HG03378 (cell line): ENCODE measurements around the gene RAB13.

Experiments used
- ATAC-seq: cut with Tn5 transposase; IDR thresholded peaks from one replicate; pipeline ENCODE4 v1.9.1; 2021; ENCODE audit warnings: mild to moderate bottlenecking, moderate library complexity; ENCODE audit not compliant: unreplicated experiment

RAB13 gene

GRCh38 chr1:153934746-153935145, 51.4 kb downstream of the RAB13 start:
- no peak for ATAC-seq

GRCh38 chr1:153933955-153934354, 52.2 kb downstream of the RAB13 start:
- no peak for ATAC-seq

DNA sequence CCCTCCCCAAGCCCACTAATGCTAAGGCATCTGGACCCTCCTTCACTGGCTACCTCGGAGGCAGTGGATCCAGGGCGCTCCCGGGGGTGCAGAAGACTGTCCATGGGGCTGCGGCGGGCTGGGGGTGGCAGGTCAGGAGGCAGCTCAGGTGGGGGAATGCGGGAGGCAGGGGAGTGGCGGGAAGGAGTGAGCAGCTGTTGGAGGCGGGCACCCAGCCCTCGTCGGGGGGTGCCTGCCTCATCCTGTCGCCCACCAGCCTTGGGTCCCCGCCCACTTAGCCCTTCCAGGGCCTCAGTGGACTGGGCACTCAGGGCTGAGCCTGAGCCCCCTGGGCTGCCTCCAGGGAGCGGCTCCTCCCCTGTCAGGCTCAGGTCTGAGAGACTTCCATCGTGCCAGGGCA, 52.7 kb downstream of the RAB13 start:
- ATAC-seq: no peak

GRCh38 chr1:153932156-153933131, 53.7 kb downstream of the RAB13 start:
- ATAC-seq: no peak
